GM18907 (cell line): ENCODE data around the gene KRTAP2-1.
"Not testable (repeated sequence)": the region's sequence is repeated elsewhere in the genome, so short reads cannot be mapped to it uniquely, and the experiment has no call there.

Source experiments
- ATAC-seq: cut with Tn5 transposase; IDR thresholded peaks from one replicate; pipeline ENCODE4 v1.9.1; 2021; ENCODE audit warnings: mild to moderate bottlenecking, moderate library complexity; ENCODE audit not compliant: unreplicated experiment

The KRTAP2-1 gene

DNA sequence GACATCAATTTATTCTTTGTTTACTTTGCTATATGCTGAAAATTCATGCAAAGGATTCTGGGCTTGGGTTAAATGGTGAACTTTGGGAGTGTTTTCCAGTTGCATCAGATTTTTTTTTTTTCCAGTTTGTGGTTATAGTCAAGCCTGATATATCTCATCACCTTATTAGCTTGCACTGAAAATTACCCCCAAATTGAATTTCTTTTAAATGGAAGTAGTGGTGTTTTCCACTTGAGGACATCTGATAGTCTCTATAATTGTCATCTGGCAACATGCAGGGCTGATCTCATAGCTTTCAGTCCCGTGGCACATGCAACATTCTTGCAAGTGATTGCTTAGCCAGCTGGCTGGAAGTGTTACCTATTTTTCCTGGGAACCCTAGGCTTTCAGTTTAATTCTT is 33.5 kb downstream of the KRTAP2-1 start:
- no peak for ATAC-seq

DNA sequence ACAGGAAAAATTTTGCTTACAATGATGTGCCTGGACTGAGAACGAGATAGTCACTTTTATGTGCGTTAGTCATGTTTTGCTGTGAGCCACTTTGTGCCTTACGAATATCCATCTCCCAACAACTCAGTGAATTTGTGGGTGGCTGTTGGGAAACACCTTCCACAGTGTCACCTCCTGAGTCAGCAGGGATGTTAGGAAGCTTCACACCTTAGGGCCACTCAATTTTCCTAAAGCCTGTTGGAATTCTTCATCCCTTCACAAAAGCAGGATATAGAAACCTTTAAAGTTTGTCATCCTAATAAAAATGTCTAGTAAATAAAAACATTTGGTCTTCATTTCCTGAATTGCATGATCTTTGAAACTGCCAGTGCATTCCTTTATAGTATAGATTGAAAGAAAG is 33.9 kb downstream of the KRTAP2-1 start:
- ATAC-seq, result no peak

DNA sequence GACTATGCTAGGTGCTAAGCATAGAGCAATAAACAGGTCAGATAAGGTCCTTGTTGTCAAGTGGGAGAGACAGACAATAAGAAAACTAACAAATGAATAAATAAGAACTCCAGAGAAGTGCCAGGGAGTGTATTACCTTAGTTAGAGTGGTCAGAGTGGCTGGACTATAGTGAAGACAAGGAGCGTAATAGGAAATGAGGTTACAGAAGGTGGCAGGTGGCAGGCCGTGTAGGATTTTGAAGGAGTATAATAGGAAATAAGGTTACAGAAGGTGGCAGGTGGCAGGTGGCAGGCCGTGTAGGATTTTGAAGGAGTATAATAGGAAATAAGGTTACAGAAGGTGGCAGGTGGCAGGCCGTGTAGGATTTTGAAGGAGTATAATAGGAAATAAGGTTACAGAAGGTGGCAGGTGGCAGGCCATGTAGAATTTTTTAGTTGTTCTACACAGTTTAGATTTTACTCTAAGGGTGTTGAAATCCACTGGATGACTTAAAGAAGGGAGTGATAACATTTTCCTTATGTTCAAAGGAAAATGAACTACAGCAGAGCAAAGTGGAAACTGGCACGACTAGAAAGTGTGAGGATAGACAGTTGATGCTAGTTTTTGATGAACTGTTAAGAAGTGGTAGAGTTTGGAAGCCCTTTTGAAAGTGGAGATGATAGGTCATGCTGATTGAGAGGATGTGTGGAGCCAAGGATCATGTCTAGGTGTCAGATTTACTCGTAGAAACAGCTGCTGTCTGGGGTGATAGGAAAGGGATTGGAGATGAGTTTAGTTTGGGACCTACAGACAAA is 34.6 kb downstream of the KRTAP2-1 start:
- no peak for ATAC-seq

DNA sequence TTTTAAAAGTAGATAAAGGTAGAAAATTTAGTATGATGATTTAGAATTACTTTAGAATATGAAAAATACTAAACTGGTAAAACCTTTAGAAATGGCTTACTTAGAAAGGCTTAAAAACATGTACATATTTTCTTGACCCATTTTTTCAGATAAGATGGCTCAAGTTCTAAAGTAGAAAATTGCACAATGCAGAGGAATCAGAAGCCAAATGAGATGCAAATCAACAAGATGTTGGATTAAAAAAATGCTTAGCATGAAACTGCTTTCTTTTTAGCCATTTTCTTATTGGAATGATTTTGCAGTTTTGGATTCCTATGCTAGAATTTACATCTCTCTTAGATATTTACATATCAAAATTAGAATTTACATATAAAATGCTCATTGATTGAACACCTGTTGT is 36.7 kb downstream of the KRTAP2-1 start:
- no peak for ATAC-seq

DNA sequence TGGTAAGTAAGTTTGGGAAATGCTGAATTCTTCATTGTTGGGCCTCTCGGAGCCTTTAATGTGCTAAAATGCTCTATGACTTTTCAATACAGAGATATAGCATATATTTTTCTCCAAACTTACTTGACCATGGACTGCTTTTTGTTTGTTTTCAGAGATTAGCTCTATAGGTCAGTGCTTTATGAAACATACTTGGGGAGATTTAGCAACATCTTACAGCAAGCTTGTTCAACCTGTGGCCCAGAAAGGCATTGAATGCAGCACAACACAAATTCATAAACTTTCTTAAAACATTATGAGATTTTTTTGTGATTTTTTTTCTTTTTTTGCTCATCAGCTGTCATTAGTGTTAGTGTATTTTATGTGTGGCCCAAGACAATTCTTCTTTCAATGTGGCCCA is 37.2 kb downstream of the KRTAP2-1 start:
- ATAC-seq, result no peak

DNA sequence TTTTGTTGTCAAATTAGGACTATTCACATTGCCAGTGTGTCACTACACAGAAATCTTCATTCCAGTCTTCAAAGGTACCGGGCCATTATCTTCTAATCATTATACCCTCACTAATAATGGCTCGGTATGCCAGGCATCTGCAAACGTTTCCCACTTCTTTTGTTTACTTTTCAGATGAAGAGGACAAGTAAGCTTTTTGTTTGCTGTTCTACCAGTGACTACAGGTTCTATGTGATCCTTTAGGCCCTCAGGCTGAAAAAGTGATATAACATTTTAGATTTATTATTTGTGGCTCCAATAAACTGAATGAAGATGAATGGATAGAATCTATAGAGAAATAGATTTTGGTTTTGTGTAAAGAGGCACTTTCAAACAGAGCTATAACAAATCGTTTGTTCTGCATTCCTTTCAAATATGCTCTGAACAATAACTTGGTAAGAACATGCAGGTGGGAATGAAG is 37.8 kb downstream of the KRTAP2-1 start:
- no peak for ATAC-seq

DNA sequence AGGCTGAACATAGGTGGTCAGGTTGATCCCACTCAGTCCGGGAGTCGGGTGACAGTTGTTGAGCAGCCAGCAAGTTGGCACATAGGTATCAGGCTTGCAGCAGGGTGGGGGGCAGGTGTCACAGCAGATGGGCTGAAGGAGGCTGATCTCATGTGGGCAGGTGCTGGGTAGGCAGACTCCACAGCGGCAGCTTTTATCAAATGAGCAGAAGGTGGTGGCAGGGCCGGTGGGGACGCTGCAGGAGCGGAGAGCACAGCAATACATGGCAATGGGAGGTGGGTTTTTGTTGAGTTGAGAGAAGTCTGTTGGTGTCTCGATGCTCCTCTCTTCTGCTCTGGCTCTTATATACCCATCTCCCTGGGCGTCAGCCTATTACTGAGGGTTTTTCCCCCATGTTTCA is 38.3 kb downstream of the KRTAP2-1 start, which contains the start of gene KRTAP3-1:
TSS of gene KRTAP3-1 (minus strand) at position 318 of the 400 bp plus-strand sequence. CDS start at position 264, 54 bp downstream.
- ATAC-seq, result no peak

DNA sequence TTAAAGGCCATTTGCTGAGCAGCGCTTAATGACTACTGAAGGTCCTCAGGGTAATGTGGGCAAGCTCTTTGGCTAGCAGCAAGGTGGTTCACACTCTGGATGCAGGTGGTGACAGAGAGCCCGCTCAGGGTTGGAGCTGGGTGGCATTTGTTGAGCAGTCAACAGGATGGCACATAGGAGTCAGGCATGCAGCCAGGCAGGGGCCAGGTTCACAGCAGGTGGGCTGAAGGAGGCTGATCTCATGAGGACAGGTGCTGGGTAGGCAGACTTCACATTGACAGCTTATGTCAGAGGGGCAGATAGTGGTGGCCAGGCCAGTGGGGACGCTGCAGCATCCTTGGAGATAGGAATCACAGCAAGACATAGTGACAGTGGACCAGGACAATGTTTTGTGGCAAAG is 42.7 kb downstream of the KRTAP2-1 start:
- ATAC-seq, result no peak

DNA sequence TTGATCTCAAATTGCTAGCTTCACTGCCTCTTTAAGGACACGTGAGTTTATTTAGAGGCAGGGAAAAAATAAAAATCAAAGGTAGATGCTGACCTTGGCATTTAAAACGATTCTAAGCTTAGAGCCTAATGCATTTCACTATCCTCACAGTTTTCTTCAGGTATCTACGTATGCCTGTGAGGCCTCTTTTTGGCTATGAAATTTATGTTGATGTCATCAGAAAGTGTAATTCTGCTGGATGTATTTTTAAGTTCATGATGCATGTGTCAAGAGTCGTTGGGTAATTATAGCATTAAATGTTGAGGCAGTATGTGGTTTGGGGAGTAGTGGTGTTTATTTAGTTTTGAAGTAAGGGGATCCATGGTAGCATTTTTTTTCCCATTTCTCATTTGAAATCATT is 43.2 kb downstream of the KRTAP2-1 start:
- ATAC-seq, result no peak

DNA sequence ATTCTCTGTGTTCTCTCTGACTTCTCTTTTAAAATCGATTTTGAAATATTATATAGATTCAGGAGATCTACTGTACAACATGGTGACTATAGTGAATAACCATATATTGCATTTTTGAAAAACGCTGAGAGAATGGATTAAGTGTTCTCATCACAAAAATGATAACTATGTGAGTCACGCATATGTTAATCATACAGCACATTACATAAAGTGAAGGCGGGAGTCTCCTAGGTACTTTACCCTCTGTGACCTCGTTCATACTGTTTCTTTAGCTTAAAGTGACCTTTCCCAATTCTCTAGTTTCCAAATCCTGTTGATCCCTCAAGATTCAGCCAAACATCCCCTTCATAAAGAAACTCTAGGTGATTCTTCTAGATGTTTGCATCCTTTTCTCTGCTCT is 44.3 kb downstream of the KRTAP2-1 start:
- ATAC-seq, result no peak

DNA sequence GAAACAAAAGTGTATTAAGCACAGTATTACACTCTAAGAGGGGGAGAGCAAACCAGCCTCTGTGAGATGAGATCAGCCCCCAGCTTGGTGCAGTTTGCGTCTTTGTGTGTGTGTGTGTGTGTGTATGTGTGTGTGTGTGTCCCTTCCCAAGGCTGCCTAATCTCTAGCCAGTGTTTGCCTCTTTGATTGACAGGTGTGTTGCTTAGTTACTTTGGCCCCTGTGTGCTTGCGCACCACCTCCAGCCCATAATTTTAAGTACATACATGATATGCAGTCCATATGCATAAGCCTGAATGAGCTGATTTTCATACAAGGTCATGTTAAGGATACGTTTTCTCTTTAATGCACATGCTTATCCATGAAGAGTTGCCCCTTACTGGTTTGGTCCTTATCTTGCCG is 45.3 kb downstream of the KRTAP2-1 start:
- no peak for ATAC-seq

DNA sequence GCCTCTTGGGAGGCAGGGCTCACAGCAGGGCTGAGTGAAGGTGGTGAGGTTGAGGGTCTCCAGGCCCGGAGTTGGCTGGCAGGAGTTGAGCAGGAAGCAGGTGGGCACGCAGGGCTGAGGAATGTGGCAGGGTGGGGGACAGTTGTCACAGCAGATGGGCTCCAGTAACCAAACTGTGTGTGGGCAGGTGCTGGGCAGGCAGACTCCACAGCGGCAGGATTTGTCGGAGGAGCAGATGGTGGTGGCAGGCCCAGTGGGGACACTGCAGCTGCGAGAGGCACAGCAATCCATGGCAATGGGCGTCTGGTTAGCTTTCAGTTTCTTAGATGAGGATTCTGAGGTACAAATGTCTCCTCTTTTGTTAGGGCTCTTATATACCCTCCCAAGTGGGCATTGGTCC is 47.6 kb downstream of the KRTAP2-1 start, which contains the start of gene KRTAP3-2:
TSS of gene KRTAP3-2 (minus strand) at position 344 of the 400 bp plus-strand sequence. CDS start at position 291, 53 bp downstream.
- ATAC-seq, result not testable (repeated sequence)

DNA sequence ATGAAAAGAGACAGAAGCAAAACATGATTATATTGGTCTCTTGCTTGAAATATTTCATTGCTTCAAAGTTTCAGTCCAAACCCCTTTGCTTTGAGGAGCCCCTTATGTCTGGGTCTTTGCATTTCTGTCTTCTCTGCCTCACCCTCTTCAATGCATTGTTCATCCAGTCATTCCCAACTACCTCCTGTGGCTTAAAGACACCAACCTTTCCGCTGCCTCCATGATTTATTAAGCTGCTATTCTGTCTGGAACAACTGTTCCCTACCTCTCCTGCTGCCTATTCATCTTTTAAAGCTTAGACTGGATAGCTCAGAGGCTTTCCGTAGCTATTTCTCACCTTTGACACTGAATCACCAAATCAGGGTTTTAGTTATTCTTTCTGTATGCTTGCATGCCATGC is 49.8 kb downstream of the KRTAP2-1 start:
- ATAC-seq, result no peak

DNA sequence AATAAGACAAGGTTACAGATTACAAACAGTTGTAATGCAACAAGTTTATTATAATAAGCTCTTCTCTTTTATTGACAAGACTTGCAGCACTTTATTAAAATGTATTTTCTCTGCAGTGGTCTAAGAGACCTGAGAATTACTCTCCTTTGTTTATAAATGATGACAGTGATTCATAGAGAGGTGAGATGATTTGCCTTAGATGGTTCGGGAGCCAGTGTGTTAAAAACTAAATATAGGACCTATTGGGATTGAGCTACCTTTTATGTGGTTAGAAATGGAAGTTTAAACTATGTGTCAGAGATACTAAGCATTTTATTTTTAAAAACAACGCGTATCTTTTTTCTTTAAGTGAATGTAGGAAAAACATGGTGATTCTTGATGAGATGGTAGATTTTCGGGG is 50.3 kb downstream of the KRTAP2-1 start:
- ATAC-seq, result no peak
